Right ventricle myocardium inferior (tissue), 1 donor: ENCODE data around the gene TTC9C. TPM values are rescaled to one million over a fixed set of nuclear protein-coding genes. Genes with fewer than 3 reads are reported as not detected.
A peak's percentile ranks its signal among the peaks of the same experiment; 100 is the strongest.

Experiments used
- ATAC-seq: fragments of 200-7000 bp; cut with Tn5 transposase; one replicate; pipeline ENCODE4 v1.9.1; 2020; ENCODE audit warnings: mild to moderate bottlenecking, moderate library complexity
- DNase-seq: peaks from one replicate; pipeline ENCODE4 v3.0.0; 2021; ENCODE audit errors: missing footprints
- intact Hi-C: fragments of 100-400 bp; cut with DNase I; formaldehyde crosslinking; loops from one replicate; pipeline ENCODE4 v1.11.0; 2022
- total RNA-seq: library from RNA; stranded (reverse); fragmentation: NEBNext Ultra II Directional; extraction: Animal tissue kit (Norgen Biotek cat#: 25700); gene quantifications from one replicate; pipeline ENCODE4 v1.2.1, GENCODE V29; 2021
- donor health status: DM: no; HTN: yes; CAD: no; lungs with severe emphysema.

TTC9C gene
- total RNA-seq, 1 donor from 2014 or later, result 14.1 TPM

DNA sequence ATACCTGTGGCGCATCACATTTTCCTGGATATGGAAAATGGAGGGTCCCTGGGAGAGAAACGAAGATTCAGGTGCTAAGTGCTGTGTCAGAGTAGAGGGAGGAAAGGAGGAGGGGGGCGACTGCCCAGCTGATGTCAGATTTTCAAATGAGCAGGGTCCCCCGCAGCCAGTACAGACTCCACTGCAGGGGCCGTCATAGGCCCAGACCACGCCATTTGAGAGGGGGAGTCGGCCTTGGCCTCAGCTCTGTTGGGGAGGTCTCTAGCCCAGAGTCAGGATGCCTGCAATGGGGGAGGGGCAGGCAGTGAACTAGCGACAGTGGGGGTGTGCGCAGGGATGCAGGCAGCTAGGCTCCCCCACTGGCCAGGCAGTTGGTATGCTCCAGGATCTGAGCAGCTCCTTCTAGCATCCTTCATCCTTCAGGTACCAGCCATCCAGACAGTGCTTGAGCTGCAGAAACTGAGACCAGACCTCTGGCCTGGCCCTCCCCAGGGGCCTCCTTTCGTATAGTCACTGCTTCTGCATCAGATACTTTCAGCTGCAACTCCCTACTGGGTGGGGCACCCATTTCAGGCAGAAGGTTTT, 20.9 kb upstream of the TTC9C start, which contains the start of the genes BSCL2 and GNG3:
Gene BSCL2 (minus strand): TSS at position 148 of the 585 bp plus-strand sequence. CDS start 229 bp downstream, outside the sequence.
Gene GNG3 (plus strand): TSS at position 400 of the 585 bp plus-strand sequence. CDS start 620 bp downstream, outside the sequence.
- no peak for DNase-seq
- intact Hi-C loops, result loop anchor here (5.0 to 10.0 kb wide), 2 partner anchors 40 to 113 kb away; partner anchors contain the start of genes C11orf98, CSKMT and TUT1

DNA sequence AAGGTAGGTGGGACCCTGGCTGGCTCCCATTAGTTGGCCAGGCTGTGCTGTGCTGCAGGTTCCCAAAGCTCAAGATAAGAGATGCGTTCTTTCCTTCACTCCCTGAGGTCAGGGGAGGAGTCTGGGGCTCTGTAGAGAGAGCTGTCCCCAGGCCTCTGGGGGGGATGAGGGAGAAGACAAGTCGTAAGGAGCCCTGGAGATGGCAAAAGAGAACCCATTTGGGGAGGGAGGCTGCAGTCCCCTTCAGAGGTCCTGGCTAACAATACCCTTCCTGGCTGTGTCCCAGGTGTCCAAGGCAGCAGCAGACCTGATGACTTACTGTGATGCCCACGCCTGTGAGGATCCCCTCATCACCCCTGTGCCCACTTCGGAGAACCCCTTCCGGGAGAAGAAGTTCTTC, 19.9 kb upstream of the TTC9C start:
- DNase-seq (no peak), ATAC-seq (no peak)
- intact Hi-C loops, result loop anchor here (2.0 to 10.0 kb wide), 5 partner anchors 18 to 132 kb away; partner anchors contain the start of genes C11orf98, CSKMT, HNRNPUL2 and TMEM179B

More for the DNA sequence above, 20.9 kb upstream of the TTC9C start, which contains the start of the genes BSCL2 and GNG3:
- ATAC-seq, result no peak

DNA sequence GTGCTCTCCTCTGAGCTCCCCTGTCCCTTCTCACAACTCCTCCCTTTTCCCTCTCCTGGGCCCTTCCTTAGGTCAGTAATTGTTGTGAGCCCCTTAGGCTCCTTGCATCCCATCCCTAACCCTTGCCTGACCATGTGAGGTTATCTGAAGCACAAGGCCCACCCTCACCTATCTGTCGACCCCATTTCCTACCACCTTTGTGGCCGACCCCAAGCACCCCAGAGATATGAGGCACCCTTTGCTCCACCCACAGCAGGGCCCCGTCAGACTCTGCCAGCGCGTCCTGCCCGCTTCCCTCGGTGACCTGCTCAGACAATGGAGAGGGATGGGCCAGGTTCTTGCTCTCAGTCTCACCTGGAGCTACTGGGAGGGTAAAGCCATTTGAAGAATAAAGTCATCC, 19.5 kb upstream of the TTC9C start:
- intact Hi-C loops, result loop anchor here (2.0 to 10.0 kb wide), 5 partner anchors 18 to 132 kb away; partner anchors contain the start of genes C11orf98, CSKMT, HNRNPUL2 and TMEM179B
- no peak for DNase-seq
- no peak for ATAC-seq

DNA sequence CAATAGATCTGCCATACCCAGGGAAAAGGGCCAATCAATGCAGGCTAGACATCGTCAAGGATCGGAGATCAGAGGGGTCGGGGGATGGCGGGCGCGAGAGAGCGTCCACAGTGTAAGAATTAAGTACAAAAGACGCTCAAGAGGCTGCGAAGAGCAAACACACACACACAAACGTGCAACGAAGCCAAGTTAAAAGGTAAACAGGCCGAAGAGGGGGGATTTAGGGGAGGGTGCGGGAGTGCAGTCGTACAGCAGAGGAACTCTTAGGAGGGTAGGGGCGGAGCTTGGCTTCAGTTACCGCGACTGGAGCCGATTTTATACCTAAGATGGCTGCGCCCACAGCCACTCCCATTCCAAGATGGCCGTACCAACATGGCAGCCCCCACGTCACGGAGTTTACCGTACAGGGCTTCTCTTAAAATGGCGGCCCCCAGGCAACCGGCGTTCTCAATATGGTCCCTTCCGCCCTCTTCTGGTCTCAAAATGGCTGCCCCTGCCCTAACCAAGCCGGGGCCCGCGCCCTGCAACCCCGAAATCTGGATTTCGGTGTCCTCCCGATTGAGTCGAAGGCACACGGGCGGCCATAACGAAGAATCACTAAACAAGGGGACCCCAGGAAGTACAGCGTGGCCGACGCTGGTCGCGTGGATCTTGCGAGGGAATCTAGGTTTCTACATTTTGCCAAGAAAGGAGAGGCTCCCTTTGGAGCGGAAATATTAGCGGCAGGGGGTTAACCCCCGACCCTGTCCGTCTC, 18.9 kb upstream of the TTC9C start:
- DNase-seq (peak; percentile 99), ATAC-seq (peak; percentile 88)
- intact Hi-C loops, result loop anchor here (2.0 to 10.0 kb wide), 5 partner anchors 17 to 131 kb away; partner anchors contain the start of genes C11orf98, CSKMT, HNRNPUL2 and TMEM179B

DNA sequence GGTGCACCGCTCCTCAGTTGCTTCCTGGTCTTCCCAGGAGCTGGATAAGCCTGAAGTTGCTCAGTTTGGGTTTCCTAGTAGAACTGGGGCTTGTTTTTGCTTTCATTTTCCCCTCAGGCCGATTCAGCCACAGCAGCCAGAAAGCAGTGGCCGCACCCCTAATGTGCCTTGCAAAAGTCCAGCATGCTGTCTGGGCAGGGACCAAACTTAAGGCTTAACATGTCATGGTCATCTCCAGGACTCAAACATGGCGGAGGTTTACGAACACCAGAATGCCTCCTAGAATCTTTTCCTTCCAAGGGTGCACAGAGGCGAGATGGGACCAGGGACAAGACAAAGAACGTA, 18.3 kb upstream of the TTC9C start:
- intact Hi-C loops, result no loop called here
- ATAC-seq (no peak), DNase-seq (no peak)

DNA sequence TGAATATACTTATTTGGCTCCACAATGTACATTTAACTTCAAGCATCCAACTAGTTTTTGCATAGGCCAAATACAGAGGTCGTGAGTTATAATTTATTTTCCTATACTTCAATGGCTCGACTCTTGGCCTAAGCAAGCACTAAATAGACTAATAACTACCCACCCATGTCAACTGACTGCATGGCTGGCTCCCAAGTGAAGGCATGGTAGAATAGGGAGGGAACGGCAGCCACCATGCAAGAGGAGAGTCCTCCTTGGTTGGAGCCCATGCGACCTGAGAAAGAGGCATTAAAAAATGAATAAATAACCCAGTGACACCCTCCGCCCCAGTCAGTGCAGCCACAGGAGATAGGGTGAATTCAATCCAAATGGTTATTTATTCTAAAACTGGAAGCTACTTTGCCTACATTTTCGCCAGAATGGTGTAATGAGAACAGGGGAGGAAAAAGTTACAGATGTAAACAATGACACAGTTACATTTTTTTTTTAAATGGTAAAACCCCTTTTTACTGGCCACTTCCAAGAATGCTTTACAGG, 15.9 kb upstream of the TTC9C start:
- DNase-seq (no peak), ATAC-seq (no peak)
- intact Hi-C loops, result no loop called here

DNA sequence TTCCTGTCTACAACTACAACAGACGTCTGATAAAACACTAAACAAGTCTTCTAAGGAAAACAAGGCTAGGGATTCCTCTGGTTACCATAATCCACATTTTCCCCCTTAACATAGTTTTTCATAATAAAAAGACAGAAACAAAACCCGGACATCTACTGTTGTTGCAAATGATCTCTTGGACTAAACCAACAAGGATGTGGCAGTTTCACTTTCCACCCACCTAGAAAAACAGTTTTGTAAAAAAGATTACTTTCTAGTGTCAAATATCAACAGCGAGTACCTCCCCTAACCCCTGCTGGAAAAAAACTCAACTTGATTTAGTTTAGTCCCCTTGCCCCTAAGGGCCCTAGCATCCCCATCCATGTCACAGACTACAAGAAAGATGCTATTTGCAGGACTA, 15.4 kb upstream of the TTC9C start:
- no peak for ATAC-seq
- intact Hi-C loops, result no loop called here
- no peak for DNase-seq

DNA sequence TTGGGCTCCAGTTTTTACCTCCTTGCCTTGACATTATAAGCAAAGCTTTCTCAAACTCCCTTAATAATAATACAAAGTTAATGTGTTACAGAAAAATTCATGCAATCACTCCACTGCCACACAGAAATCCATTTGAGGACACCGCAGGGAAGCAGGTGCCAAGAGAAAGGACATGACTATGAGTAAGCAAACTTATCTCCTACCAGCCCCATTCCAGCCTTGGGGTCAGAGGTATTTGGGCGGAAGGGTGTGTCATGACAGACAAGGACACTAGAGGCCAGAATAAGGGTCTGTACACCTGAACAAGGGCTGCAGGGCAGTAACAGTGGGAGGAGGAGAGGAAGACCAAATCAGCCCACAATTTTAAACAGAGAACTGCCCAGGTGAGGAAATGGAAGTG, 14.9 kb upstream of the TTC9C start:
- no peak for DNase-seq
- no peak for ATAC-seq
- intact Hi-C loops, result no loop called here

DNA sequence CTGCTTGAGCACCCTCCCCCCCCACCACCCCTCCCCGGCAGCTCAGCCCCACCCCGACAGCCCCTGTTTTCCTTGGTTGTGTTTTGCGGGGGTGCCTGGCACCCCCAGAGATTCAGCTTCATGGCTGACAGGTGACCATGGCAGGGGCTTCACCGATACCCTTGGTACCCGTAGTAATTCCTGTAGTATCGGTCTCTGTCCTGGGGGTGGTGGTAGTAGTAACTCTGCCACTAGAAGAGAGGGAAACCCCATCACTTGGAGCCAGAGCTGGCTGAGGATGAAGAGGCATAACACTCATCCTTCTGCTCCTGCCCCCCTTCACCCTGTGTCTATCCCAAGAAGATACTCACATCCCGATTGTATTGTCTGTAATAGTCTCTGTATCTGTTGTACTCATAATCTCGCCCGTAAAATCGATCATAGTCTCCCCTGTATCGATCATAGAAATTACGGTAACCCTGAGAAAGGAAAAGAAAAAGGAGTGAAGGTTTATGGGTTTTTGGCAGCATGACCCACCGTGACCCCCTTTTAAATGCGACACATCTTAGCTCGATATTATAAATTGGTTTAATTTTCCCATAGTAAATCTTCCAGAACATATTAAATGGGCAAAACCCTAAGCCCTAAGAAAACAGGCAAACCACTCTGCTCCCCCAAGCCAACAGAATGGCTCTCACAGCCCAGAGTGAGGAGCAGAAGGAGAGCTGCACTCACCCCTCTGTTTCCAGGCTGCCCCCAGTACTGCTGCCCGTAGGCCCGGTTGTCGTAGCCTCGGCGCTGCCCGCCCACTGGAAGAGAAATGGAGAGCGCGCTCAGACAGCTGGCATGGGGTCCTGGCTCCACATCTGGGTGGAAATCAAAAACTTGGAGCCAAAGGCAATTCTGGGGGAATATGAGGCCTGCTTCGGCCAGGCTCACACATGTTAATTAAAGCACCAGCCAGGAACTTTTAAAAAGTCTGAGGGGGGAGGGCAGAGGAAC, 12.8 kb upstream of the TTC9C start:
- no peak for ATAC-seq
- intact Hi-C loops, result no loop called here

DNA sequence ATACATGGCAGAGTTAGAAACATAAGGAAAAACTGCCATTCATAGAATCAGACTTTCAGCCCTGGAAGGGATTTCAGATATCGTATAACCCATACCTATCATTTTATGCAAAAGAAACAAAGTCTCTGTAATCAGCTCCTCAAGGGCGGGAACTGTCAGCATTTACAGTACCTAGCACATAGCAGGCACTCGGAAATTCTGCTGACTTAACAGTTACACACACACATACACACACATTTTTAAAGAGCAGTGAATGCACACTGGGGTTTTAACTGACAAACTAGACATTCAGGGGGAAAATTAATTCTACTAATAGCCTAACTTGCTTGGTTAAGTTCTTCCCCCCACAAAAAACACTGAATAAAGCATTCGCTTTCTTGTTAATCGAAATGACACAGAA, 12.1 kb upstream of the TTC9C start:
- ATAC-seq, result no peak

More for the DNA sequence above, 12.8 kb upstream of the TTC9C start:
- no peak for DNase-seq

DNA sequence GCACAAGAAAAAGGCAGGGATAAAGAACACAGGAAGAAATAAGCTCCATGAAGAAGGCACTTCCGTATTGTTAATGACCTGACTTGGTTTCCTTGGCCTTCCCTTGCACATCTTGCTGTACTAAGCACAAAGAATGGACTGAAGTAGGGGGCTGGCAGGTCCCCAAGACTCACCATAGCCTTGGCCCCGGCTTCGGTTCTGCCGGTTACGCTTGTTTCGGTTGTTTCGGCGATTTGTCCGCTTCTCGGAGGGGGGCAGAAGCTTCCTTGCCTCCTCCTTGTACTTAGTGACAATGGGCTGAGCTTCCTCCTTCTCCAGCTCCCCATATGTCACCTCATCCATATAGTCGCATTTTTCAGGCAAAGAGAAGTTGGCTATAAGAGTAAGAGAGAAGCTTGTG, 11.5 kb upstream of the TTC9C start:
- ATAC-seq, result no peak
- no peak for DNase-seq
- intact Hi-C loops, result no loop called here

More for the DNA sequence above, 12.1 kb upstream of the TTC9C start:
- no peak for DNase-seq
- intact Hi-C loops, result no loop called here

DNA sequence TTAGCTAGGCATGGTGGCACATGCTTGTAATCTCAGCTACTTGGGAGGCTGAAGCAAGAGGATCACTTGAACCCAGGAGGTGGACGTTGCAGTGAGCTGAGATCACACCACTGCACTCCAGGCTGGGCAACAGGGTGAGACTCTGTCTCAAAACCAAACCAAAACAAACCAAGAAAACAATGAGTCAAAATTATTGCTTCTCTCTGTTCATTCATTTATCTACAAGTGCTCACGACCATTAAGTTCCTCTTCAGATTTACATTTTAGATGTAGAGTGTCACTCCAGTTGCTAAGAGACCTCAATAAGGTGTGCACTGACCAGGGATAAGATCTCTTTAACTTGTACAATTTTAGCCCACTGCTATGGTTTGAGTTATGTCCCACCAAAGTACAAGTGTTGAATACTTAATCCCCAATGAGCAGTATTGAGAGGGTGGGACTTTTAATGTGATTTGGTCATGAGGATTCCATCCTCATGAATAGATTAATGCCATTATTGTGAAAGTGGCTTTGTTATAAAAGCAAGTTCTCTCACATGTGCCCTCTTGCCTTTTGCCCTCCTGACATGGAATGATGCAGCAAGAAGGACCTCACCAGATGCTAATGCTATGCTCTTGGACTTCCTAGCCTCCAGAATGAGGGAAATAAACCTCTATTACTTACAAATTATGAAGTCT, 8.8 kb upstream of the TTC9C start:
- intact Hi-C loops, result no loop called here
- no peak for DNase-seq
- no peak for ATAC-seq

DNA sequence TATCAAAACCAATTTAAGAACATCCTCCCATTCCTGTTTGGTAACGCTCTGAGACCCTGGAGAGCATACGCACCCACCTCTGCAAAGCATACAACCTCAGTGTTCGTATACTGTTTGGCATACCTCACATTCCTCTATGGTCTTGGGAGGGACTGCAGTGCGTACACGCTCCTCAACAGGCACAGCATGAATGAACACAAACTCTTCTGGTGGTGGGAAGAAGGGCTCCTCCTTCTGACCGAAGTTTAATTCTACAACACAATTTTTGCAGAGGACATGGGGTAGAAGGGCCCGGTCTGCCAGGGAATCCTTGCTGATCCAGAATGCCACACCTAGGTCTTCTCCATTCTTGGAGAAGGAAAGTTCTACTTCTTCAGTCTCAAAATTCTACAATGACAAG, 6.3 kb upstream of the TTC9C start:
- no peak for DNase-seq
- intact Hi-C loops, result no loop called here
- ATAC-seq, result no peak

DNA sequence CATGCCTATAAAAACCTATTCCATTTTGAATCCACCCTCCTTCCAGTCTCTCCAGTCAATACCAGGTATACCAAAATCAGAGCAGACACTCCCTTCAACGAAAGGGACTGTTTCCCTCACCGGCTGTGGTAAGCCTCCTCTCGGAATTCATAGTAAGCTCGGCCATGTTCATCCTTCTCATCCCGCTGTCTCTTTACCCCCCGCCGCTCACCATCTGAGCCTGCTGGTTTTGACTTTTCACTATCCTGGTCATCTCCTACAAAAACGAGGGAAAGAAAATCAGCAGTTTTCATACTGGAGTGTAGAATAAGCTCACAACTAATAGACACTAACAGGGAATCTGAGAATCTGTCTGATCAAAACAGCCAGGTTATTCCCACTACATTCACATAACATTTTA, 4.1 kb upstream of the TTC9C start:
- ATAC-seq (no peak), DNase-seq (no peak)
- intact Hi-C loops, result no loop called here

DNA sequence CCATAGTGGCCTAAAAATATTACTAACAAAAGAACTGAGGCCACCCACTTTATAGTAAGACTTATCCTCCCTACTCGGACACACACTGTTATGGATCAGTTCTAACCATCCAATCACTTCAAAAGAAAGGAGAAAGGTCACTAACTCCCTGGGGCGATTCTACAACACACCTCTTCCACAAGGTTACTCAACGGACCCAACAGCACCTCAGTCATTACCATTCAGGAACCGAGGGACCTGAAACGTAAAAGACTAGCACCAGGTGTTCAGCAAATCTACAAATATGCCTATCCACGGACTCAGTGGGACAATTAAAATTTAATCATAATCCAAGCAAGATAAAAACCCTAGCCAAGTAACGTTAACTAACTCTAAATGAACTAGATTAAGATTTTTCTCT, 2.6 kb upstream of the TTC9C start:
- intact Hi-C loops, result loop anchor here (2.0 to 5.0 kb wide), 4 partner anchors 17 to 132 kb away; partner anchors contain the start of genes C11orf98, CSKMT, STX5 and TEX54
- ATAC-seq (no peak), DNase-seq (no peak)

DNA sequence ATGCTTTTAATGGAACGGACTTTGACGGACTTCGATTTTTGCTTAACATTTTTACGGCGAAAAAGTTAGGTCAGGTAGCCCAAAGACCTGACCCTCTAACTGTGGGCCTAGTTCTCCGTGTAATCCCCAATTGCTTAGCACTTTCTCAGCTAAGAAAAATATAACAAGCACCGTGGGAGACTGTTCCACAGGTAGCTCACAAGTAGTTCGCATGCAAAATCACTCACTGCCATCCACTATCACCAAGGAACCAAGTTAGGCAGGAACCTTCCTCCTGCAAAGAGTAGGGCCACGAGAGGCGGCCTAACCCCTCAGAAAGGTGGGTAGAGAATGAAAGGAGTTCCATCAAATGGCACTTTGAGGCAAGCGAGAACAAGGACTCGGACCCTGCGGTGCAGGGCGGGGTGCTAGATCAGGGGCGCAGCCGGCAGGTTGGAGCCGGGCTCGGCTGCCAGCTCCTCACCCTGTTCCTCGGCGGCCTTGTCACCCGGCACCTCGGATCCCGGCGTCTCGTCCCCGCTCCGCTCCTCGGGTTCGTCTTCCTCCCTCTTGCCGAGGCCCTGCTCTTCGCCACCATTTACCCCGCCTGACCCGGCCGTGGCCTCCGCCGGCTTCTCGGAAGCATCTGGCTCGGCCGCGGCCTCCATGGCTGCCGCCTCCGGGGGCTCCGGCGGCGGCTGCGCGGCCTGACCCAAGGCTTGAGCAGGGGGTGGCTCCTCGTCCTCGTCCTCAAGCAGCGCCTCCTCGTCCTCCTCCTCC, 2.0 kb upstream of the TTC9C start:
- intact Hi-C loops, result loop anchor here (2.0 to 5.0 kb wide), 4 partner anchors 18 to 131 kb away; partner anchors contain the start of genes C11orf98, CSKMT, STX5 and TEX54
- DNase-seq, result no peak
- no peak for ATAC-seq

DNA sequence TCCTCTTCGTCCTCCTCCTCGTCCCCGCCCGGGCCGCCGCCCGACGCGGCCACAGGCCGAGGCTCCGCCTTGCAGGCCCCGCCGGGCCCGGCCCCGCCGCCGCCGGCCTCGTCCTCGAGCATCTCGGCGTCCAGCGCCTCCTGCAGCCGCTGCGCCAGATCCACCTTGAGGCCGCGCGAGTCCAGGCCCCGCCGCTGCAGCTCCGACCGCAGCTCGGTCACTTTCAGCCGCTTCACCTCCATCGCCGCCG, 1.4 kb upstream of the TTC9C start:
- intact Hi-C loops, result loop anchor here (1.0 to 5.0 kb wide), 5 partner anchors 18 to 130 kb away; partner anchors contain the start of genes C11orf98, CSKMT, STX5 and TEX54
- ATAC-seq (peak; percentile 5), DNase-seq (no peak)
